SK-N-MC (cell line): ENCODE measurements around the gene ITM2B.

Experiments used
- EZH2 ChIP-seq: fragments of 200-600 bp; sonication (generic); IDR thresholded peaks from one replicate; pipeline ENCODE4 v1.6.1; 2017; ENCODE audit warnings: antibody characterized with exemption
- FOXP2 ChIP-seq: optimal IDR thresholded peaks from 2 replicates; pipeline ENCODE3; 2011; ENCODE audit warnings: mild to moderate bottlenecking, moderate library complexity; ENCODE audit not compliant: insufficient read depth; ENCODE audit errors: extremely low read length, control extremely low read depth
- POLR2AphosphoS5 ChIP-seq: IDR thresholded peaks from 2 replicates; pipeline ENCODE4 v1.6.1; 2012; ENCODE audit warnings: mild to moderate bottlenecking, low read depth, low read length, borderline replicate concordance

DNA sequence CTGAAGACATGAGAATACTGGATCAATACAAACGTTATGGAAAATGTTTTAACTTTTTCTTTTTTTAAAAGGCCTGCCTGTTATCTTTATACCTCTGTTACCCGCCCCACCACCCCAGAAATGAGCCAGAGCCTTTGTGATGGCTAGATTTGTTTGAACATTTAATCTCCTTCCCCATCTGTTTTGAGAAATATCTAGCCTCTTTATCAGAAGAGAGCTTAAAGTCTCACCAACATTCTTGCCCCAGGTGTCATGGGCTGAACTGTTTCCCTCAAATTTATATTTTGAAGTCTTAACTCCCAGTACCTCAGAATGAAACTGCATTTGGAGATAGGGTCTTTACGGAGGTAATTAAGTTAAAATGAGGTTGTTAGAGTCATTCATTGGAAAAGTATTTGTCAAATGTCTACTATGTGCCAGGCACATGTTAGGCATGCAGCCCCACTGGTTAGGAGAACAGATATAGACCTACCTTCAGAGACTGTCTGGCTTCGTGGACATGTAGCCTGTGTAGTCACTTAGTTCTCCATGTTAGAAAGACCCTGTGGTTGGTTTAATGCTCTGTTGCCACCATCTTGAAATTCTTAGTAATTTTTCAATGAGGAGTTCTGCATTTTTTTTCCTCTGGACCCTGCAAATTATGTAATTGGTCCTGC lies 64.3 kb downstream of the ITM2B start:
- no peak for TF ChIP-seq EZH2
- TF ChIP-seq POLR2AphosphoS5: no peak
- no peak for TF ChIP-seq FOXP2
